Endodermal cell (in vitro differentiated cells): ENCODE results near the gene VPS9D1. TPM values are rescaled to one million over a fixed set of nuclear protein-coding genes. Genes with fewer than 3 reads are reported as not detected.

Experiments
- DNase-seq: peaks from one replicate; pipeline ENCODE4 v3.0.0-alpha.2; 2017
- H3K27ac ChIP-seq: 2 replicates; pipeline ENCODE4 v1.5.1; 2013; ENCODE audit warnings: mild to moderate bottlenecking, low read depth, low read length, moderate library complexity
- H3K27me3 ChIP-seq: 2 replicates; pipeline ENCODE4 v1.6.1; 2013; ENCODE audit warnings: mild to moderate bottlenecking, low read length, moderate library complexity; ENCODE audit not compliant: insufficient read depth, control insufficient read depth, poor library complexity, severe bottlenecking
- H3K36me3 ChIP-seq: 2 replicates; pipeline ENCODE4 v1.7.0; 2013; ENCODE audit warnings: mild to moderate bottlenecking, low read length, moderate library complexity; ENCODE audit not compliant: control insufficient read depth, insufficient read depth
- H3K4me1 ChIP-seq: one replicate; pipeline ENCODE4 v1.7.0; 2013; ENCODE audit warnings: low read length; ENCODE audit not compliant: control insufficient read depth, insufficient read depth
- H3K4me3 ChIP-seq: 2 replicates; pipeline ENCODE4 v1.5.1; 2013; ENCODE audit warnings: mild to moderate bottlenecking, low read length, moderate library complexity
- H3K9ac ChIP-seq: 2 replicates; pipeline ENCODE4 v1.6.1; 2013; ENCODE audit warnings: mild to moderate bottlenecking, low read length, moderate library complexity; ENCODE audit not compliant: poor library complexity, severe bottlenecking; ENCODE audit errors: extremely low read depth
- H3K9me3 ChIP-seq: 2 replicates; pipeline ENCODE4 v1.6.1; 2013; ENCODE audit warnings: mild to moderate bottlenecking, low read length, moderate library complexity; ENCODE audit not compliant: control insufficient read depth
- H3K27ac Mint-ChIP-seq: 2 replicates; pipeline ENCODE4 v1.8.0; 2020; ENCODE audit warnings: mixed read lengths
- H3K27me3 Mint-ChIP-seq: 2 replicates; pipeline ENCODE4 v1.8.0; 2021; ENCODE audit warnings: mild to moderate bottlenecking, mixed read lengths; ENCODE audit not compliant: insufficient read depth
- H3K36me3 Mint-ChIP-seq: 2 replicates; pipeline ENCODE4 v1.8.0; 2020; ENCODE audit warnings: low read depth, mixed read lengths
- H3K4me1 Mint-ChIP-seq: 2 replicates; pipeline ENCODE4 v1.8.0; 2020; ENCODE audit warnings: mixed read lengths
- H3K4me3 Mint-ChIP-seq: 2 replicates; pipeline ENCODE4 v1.8.0; 2020; ENCODE audit warnings: mild to moderate bottlenecking, moderate library complexity, mixed read lengths
- H3K9me3 Mint-ChIP-seq: 2 replicates; pipeline ENCODE4 v1.8.0; 2020; ENCODE audit warnings: mild to moderate bottlenecking, mixed read lengths
- CTCF ChIP-seq: fragments of 200-600 bp; sonication (generic); conservative IDR thresholded peaks from 2 replicates; pipeline ENCODE4 v1.5.0; 2021; ENCODE audit warnings: antibody characterized with exemption, mild to moderate bottlenecking
- WGBS, 2 experiments: methylation state at CpG; one replicate each; pipeline versions ENCODE4 v1.1.5 to v1.1.7; 2013; ENCODE audit warnings: missing lambda C conversion rate in 2 of 2, mixed read lengths in 1 of 2; ENCODE audit not compliant: insufficient coverage in 1 of 2, insufficient read length in 1 of 2; 5-methylcytosine and 5-hydroxymethylcytosine counted together
- total RNA-seq, 2 donors: library from RNA; stranded (reverse); fragmentation: NEBNext Ultra II Directional in 1 of 2; extraction: Animal tissue kit (Norgen Biotek cat#: 25700) in 1 of 2; gene quantifications; 2 replicates in 1 of 2; 3 replicates in 1 of 2; pipeline ENCODE4 v1.2.1, GENCODE V29; 2021

VPS9D1 gene
- total RNA-seq, 2 donors from 2014 or later = 7.4 to 10.0 TPM

GRCh38 chr16:89749637-89750036 lies 28.9 kb upstream of the VPS9D1 start:
- 90 to 91% methylated on average over 10 of the region's 10 CpGs for WGBS, 2 experiments
- Mint-ChIP-seq H3K36me3 (peaks cover 74% of the 10 kb centered on the region), H3K27me3 (no peaks in the 10 kb centered on the region), H3K9me3 (no peaks in the 10 kb centered on the region), H3K4me1 (no peaks in the 10 kb centered on the region), H3K4me3 (no peak overlapping the region), H3K27ac (peak overlapping the region; percentile 27)
- TF ChIP-seq CTCF = no peak
- Histone ChIP-seq H3K4me1 (no peaks in the 10 kb centered on the region), H3K36me3 (peaks cover 71% of the 10 kb centered on the region), H3K4me3 (no peak overlapping the region), H3K27me3 (no peaks in the 10 kb centered on the region), H3K9ac (no peak overlapping the region), H3K27ac (no peak overlapping the region), H3K9me3 (no peaks in the 10 kb centered on the region)
- no peak for DNase-seq

GRCh38 chr16:89748921-89749320 lies 28.2 kb upstream of the VPS9D1 start:
- Histone ChIP-seq H3K4me3 (no peak overlapping the region), H3K36me3 (peaks cover 78% of the 10 kb centered on the region), H3K9ac (no peak overlapping the region), H3K9me3 (no peaks in the 10 kb centered on the region), H3K4me1 (no peaks in the 10 kb centered on the region), H3K27ac (no peak overlapping the region), H3K27me3 (no peaks in the 10 kb centered on the region)
- peaks cover 75% of the 10 kb centered on the region for H3K36me3 Mint-ChIP-seq
- H3K4me1 Mint-ChIP-seq = no peaks in the 10 kb centered on the region
- 96 to 98% methylated on average over 8 to 11 of the region's 11 CpGs for WGBS, 2 experiments
- H3K27me3 Mint-ChIP-seq = no peaks in the 10 kb centered on the region
- H3K9me3 Mint-ChIP-seq = no peaks in the 10 kb centered on the region
- H3K27ac Mint-ChIP-seq = no peak overlapping the region
- DNase-seq = no peak
- TF ChIP-seq CTCF = no peak
- H3K4me3 Mint-ChIP-seq = no peak overlapping the region

- no peaks in the 10 kb centered on the region for H3K27me3 Mint-ChIP-seq
- H3K4me1 ChIP-seq = no peaks in the 10 kb centered on the region
- no peak overlapping the region for H3K27ac Mint-ChIP-seq
- DNase-seq = no peak
- no peak overlapping the region for H3K9ac ChIP-seq
- H3K4me3 Mint-ChIP-seq = no peak overlapping the region
- H3K36me3 Mint-ChIP-seq = peaks cover 74% of the 10 kb centered on the region
- no peak overlapping the region for H3K4me3 ChIP-seq
- H3K9me3 ChIP-seq = no peaks in the 10 kb centered on the region
- H3K4me1 Mint-ChIP-seq = no peaks in the 10 kb centered on the region
- no peak overlapping the region for H3K27ac ChIP-seq
- H3K9me3 Mint-ChIP-seq = no peaks in the 10 kb centered on the region
- H3K27me3 ChIP-seq = no peaks in the 10 kb centered on the region
- TF ChIP-seq CTCF = no peak
- peaks cover 81% of the 10 kb centered on the region for H3K36me3 ChIP-seq
- 94 to 97% methylated on average over 9 of the region's 9 CpGs for WGBS, 2 experiments
These were observed 27.4 kb upstream of the VPS9D1 start for GRCh38 chr16:89748076-89748475.
